A549 (cell line): ENCODE results near the gene CDC6. TPM values are rescaled to one million over a fixed set of nuclear protein-coding genes. Genes with fewer than 3 reads are reported as not detected.
A peak's percentile ranks its signal among the peaks of the same experiment; 100 is the strongest.

Experiments
- ATAC-seq, 2 experiments: fragments of 200-7000 bp in 1 of 2; fragments of >200 bp in 1 of 2; cut with Nextera tagmentation in 1 of 2; cut with Tn5 transposase in 1 of 2; 3 replicates each; pipeline versions ENCODE4 v1.8.0 to v1.9.1; 2018 to 2020; ENCODE audit warnings: mild to moderate bottlenecking in 1 of 2, moderate library complexity in 1 of 2
- CTCF ChIA-PET: fragments of 300-600 bp; sonication (Branson Sonifier 250); formaldehyde crosslinking; extraction: SDS; loops from one replicate; lab custom pipeline; 2021; ENCODE audit warnings: antibody characterized with exemption, inconsistent platforms; lab: Yijun Ruan, JAX
- POLR2A ChIA-PET: fragments of 350-600 bp; formaldehyde crosslinking; extraction: SDS; loops from one replicate; lab custom pipeline; 2021; ENCODE audit warnings: antibody characterized with exemption, inconsistent platforms; lab: Yijun Ruan, JAX
- DNase-seq, 2 experiments: peaks; one replicate each; pipeline versions ENCODE4 v3.0.0 to v3.0.0-alpha.2; 2011 to 2016; ENCODE audit warnings: low read depth in 1 of 2, low spot score in 1 of 2
- FAIRE-seq: peaks from 2 replicates; lab custom pipeline; 2011; peaks lifted over from hg19 to GRCh38; lab: Jason Lieb, UNC
- H3K27ac ChIP-seq, 2 experiments: fragments of >200 bp; sonication (Bioruptor Twin); formaldehyde crosslinking; 3 replicates each; pipeline ENCODE4 v1.5.1; 2016 to 2017
- H3K4me1 ChIP-seq: fragments of >200 bp; sonication (Bioruptor Twin); formaldehyde crosslinking; 3 replicates; pipeline ENCODE4 v1.6.1; 2016
- H3K4me2 ChIP-seq: fragments of >200 bp; sonication (Bioruptor Twin); formaldehyde crosslinking; 3 replicates; pipeline ENCODE4 v1.6.1; 2016
- H3K4me3 ChIP-seq: fragments of >200 bp; sonication (Bioruptor Twin); formaldehyde crosslinking; 3 replicates; pipeline ENCODE4 v1.5.1; 2016
- H3K9me3 ChIP-seq: fragments of >200 bp; sonication (Bioruptor Twin); formaldehyde crosslinking; 3 replicates; pipeline ENCODE4 v1.6.1; 2016
- CBX8 ChIP-seq: fragments of 200-600 bp; sonication (generic); IDR thresholded peaks from 2 replicates; pipeline ENCODE4 v1.6.1; 2016
- EHF ChIP-seq: fragments of 250-450 bp; sonication (Bioruptor Pico); IDR thresholded peaks from 2 replicates; pipeline ENCODE4 v1.5.0; 2020; ENCODE audit warnings: mild to moderate bottlenecking
- EP300 ChIP-seq, 2 experiments: fragments of >200 bp; sonication (Bioruptor Twin); formaldehyde crosslinking; IDR thresholded peaks; 2 replicates in 1 of 2; 3 replicates in 1 of 2; pipeline ENCODE4 v1.6.1; 2016 to 2017
- ESRRA ChIP-seq: fragments of 150-350 bp; IDR thresholded peaks from 2 replicates; pipeline ENCODE4 v1.6.1; 2014; ENCODE audit warnings: mild to moderate bottlenecking, low read length, borderline replicate concordance
- FOSB ChIP-seq: fragments of 250-450 bp; sonication (Bioruptor Pico); IDR thresholded peaks from 2 replicates; pipeline ENCODE4 v1.5.0; 2020; ENCODE audit warnings: mild to moderate bottlenecking, moderate library complexity
- FOSL2 ChIP-seq, 2 experiments: fragments of 450-650 bp in 1 of 2; fragments of >200 bp in 1 of 2; sonication (Bioruptor Twin) in 1 of 2; formaldehyde crosslinking; IDR thresholded peaks; 2 replicates each; pipeline versions ENCODE4 v1.5.0 to v1.6.1; 2016 to 2020; ENCODE audit warnings: mild to moderate bottlenecking in 1 of 2, moderate library complexity in 1 of 2
- FOXS1 ChIP-seq: fragments of 250-450 bp; sonication (Bioruptor Pico); IDR thresholded peaks from 2 replicates; pipeline ENCODE4 v1.5.0; 2020; ENCODE audit warnings: mild to moderate bottlenecking, moderate library complexity
- HDAC2 ChIP-seq: fragments of 200-600 bp; sonication (generic); IDR thresholded peaks from 2 replicates; pipeline ENCODE4 v1.6.1; 2016
- HEYL ChIP-seq: fragments of 250-450 bp; sonication (Bioruptor Pico); IDR thresholded peaks from 2 replicates; pipeline ENCODE4 v1.8.0; 2021; ENCODE audit warnings: mild to moderate bottlenecking, moderate library complexity
- HOXB5 ChIP-seq: fragments of 250-450 bp; sonication (Bioruptor Pico); IDR thresholded peaks from 2 replicates; pipeline ENCODE4 v1.5.0; 2020; ENCODE audit warnings: mild to moderate bottlenecking, moderate library complexity
- JUN ChIP-seq, 2 experiments: fragments of >200 bp; sonication (Bioruptor Twin); formaldehyde crosslinking; IDR thresholded peaks; 2 replicates in 1 of 2; 3 replicates in 1 of 2; pipeline ENCODE4 v1.6.1; 2016 to 2017
- JUNB ChIP-seq: fragments of >200 bp; sonication (Bioruptor Twin); formaldehyde crosslinking; IDR thresholded peaks from 2 replicates; pipeline ENCODE4 v1.6.1; 2016
- KDM5A ChIP-seq: fragments of 200-600 bp; sonication (generic); IDR thresholded peaks from 2 replicates; pipeline ENCODE4 v1.6.1; 2016; ENCODE audit warnings: antibody characterized with exemption, mild to moderate bottlenecking
- MYC ChIP-seq: IDR thresholded peaks from 2 replicates; pipeline ENCODE4 v1.6.1; 2012; ENCODE audit warnings: mild to moderate bottlenecking, inconsistent platforms, low read length, improper control_type of control experiment, borderline replicate concordance
- NFE2L2 ChIP-seq: fragments of 150-350 bp; conservative IDR thresholded peaks from 2 replicates; pipeline ENCODE4 v1.6.1; 2014; ENCODE audit warnings: low read length
- NPAS2 ChIP-seq: fragments of 250-450 bp; sonication (Bioruptor Pico); IDR thresholded peaks from 2 replicates; pipeline ENCODE4 v1.8.0; 2022; ENCODE audit warnings: mild to moderate bottlenecking, moderate library complexity, borderline replicate concordance
- POLR2A ChIP-seq: IDR thresholded peaks from 2 replicates; pipeline ENCODE4 v1.6.1; 2012; ENCODE audit warnings: mild to moderate bottlenecking, low read length
- RAD21 ChIP-seq, 2 experiments: fragments of >200 bp in 1 of 2; sonication (Bioruptor Twin) in 1 of 2; formaldehyde crosslinking in 1 of 2; IDR thresholded peaks in 1 of 2; conservative IDR thresholded peaks in 1 of 2; 2 replicates in 1 of 2; 3 replicates in 1 of 2; pipeline ENCODE4 v1.6.1; 2012 to 2018; ENCODE audit warnings: inconsistent platforms in 1 of 2
- RFX5 ChIP-seq: fragments of 450-650 bp; IDR thresholded peaks from 2 replicates; pipeline ENCODE4 v1.7.1; 2014; ENCODE audit warnings: antibody characterized with exemption, mild to moderate bottlenecking, moderate library complexity
- ZC3H11A ChIP-seq: fragments of 450-650 bp; IDR thresholded peaks from 2 replicates; pipeline ENCODE4 v1.6.1; 2014; ENCODE audit warnings: antibody characterized with exemption, mild to moderate bottlenecking
- ZNF302 ChIP-seq: fragments of 250-450 bp; sonication (Bioruptor Pico); IDR thresholded peaks from 2 replicates; pipeline ENCODE4 v1.9.0; 2021; ENCODE audit warnings: inconsistent platforms, mild to moderate bottlenecking, moderate library complexity
- WGBS: methylation state at CpG from one replicate; pipeline ENCODE4 v1.1.6; 2017; ENCODE audit errors: missing lambda C conversion rate; 5-methylcytosine and 5-hydroxymethylcytosine counted together
- polyA plus RNA-seq, 4 experiments: library from polyadenylated mRNA; depleted of rRNA in 3 of 4; stranded (reverse); fragments of >200 nt; fragmentation: RNase III in 1 of 4; extraction: RNeasy Plus Mini Kit Qiagen cat#74134 plus additional on column Dnase treatment in 1 of 4; gene quantifications; 2 replicates in 3 of 4; 3 replicates in 1 of 4; pipeline ENCODE4 v1.2.3, GENCODE V29; 2011 to 2017
- TF ChIP-seq, protein P1 (sequence below): IDR thresholded peaks from 2 replicates; pipeline ENCODE4 v1.6.1; 2012
- TF ChIP-seq, protein P2 (sequence below): fragments of 200-600 bp; sonication (generic); IDR thresholded peaks from 2 replicates; pipeline ENCODE4 v1.6.1; 2016; ENCODE audit warnings: antibody characterized with exemption, mild to moderate bottlenecking, moderate library complexity
- TF ChIP-seq, protein P3 (sequence below): IDR thresholded peaks from 2 replicates; pipeline ENCODE4 v1.6.1; 2012; ENCODE audit warnings: low read depth, borderline replicate concordance

The CDC6 gene
- polyA plus RNA-seq, 2 of the 4 experiments (the other 2 are of a cell fraction): 67.0 to 79.5 TPM

DNA sequence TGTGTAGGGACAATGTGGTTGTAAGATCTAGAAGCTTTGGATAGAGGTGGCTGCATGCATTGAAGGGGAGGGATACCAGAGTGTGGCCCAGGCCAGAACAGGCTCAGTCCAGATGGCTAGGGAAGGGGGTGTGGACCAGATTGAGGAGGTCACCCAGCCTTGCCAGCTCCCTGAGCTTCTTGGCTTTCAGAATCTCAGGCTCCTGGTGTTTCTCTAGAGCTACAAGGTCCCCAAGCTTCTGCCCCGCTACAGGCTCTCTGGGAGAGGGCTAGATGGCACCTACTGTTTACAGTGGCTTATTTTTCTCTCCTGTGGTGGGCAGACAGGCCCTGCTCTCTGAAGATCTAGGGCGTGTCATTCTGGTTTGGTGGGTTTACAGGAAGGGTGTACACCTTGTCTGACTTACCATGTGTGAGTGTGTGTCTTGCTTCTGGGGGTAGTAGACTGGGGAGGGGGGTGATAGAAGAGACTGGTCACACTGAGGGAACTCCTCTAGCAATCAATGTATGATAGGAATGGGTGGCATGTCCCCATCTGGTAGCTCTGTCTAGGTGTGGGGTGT is 22.4 kb downstream of the CDC6 start:
- Histone ChIP-seq H3K9me3 (no peaks in the 10 kb centered on the region), H3K4me3 (peak overlapping the region; percentile 50), H3K27ac (peak overlapping the region; percentile 95 to 97)
- ATAC-seq (0 out of 6 replicates have a peak, but pooled peaks of 1 of the 2 experiments have one; percentile 2), DNase-seq (no peak)
- WGBS: 93% methylated on average over 2 of the region's 2 CpGs
- POLR2A ChIA-PET: interaction anchor here (0.6 to 1.8 kb wide), 2 partner anchors 45 to 144 kb away, joined by 4 to 6 read pairs; no protein-coding TSS in a partner anchor
- TF ChIP-seq FOSB (CRISPR knock-in tag) (no peak), HEYL (no peak)
- TF ChIP-seq, all 56 proteins: peak for 0
- no peak for FAIRE-seq
- CTCF ChIA-PET: interaction anchor here (0.7 to 50.4 kb wide), 10 partner anchors 7 to 1357 kb away, joined by 3 to 2395 read pairs (median 3); partner anchors contain the start of genes CDC6, GJD3 and RARA
- peaks cover 86% of the 10 kb centered on the region for H3K4me1 ChIP-seq
- H3K4me2 ChIP-seq: peak overlapping the region; percentile 99

DNA sequence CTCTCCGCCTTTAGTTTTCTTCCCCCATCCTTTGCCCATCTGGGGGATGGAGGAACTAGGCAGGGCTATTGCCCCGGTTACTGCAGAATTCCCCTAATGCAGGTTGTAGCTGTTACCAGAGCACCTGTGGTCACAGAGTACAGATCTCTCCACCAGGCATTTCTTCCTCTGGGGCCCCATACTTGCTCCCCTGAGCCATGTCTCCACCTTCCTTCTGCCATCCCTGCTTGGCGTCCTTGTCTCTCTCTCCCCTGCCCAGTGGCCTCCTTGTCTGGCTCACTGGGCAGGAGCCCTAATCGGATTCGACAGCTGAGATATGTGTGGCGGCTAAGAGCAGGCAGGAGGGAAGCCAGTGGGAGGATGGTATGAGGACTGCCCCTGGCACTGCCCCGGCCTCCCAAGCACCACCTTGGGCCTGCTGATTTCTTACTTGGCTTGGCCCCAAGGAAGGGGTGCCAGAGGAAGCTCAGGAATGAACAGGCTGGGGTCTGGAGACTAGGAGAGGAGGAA is 23.3 kb downstream of the CDC6 start:
- WGBS: 86% methylated on average over 7 of the region's 7 CpGs
- no peak for TF ChIP-seq CBX8
- TF ChIP-seq HEYL: no peak
- no peak for TF ChIP-seq NFE2L2
- no peak for TF ChIP-seq NPAS2 (CRISPR knock-in tag)
- TF ChIP-seq, all 56 proteins: peak for 0
- Histone ChIP-seq H3K27ac (peak overlapping the region; percentile 95 to 97), H3K9me3 (no peaks in the 10 kb centered on the region), H3K4me1 (peaks cover 95% of the 10 kb centered on the region), H3K4me3 (no peak overlapping the region), H3K4me2 (peak overlapping the region; percentile 99)
- ChIA-PET CTCF (interaction anchor here (0.7 to 50.4 kb wide), 7 partner anchors 7 to 222 kb away, joined by 3 to 2395 read pairs (median 4); partner anchors contain the start of genes CDC6, GJD3 and RARA), POLR2A (interaction anchor here (0.7 to 1.8 kb wide), 2 partner anchors 44 to 92 kb away, joined by 4 to 6 read pairs; partner anchors contain the start of gene WIPF2)
- no peak for DNase-seq
- ATAC-seq: no peak
- FAIRE-seq: no peak

DNA sequence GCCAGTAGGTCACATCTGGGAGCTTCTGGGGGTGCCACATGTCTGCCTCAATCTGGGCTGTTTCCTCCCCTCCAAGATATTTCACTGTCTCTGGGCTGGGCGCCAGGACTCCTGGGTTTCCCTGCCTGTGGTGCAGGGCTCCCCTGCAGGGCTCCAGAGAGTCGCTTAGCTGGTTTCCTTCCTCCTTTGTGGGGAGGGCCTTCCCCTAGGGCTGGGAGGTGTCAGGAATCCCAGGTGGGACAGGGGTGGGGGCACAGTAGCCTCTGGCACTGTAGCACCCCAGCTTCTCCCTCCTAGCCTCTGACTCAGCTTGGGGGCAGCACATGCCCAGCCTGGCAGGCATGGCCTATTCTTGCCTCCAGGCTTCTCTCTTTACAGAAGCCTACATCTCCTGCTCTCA is 23.9 kb downstream of the CDC6 start:
- Histone ChIP-seq H3K4me2 (peak overlapping the region; percentile 99), H3K4me1 (peaks cover 95% of the 10 kb centered on the region), H3K27ac (peak overlapping the region; percentile 95 to 97), H3K9me3 (no peaks in the 10 kb centered on the region), H3K4me3 (no peak overlapping the region)
- CTCF ChIA-PET: interaction anchor here (0.8 to 50.4 kb wide), 6 partner anchors 7 to 222 kb away, joined by 3 to 2395 read pairs (median 536); partner anchors contain the start of genes CDC6, GJD3 and RARA
- POLR2A ChIA-PET: interaction anchor here (0.7 kb wide), 1 partner anchor 92 kb away, joined by 4 read pairs; the partner anchor contains the start of gene WIPF2
- TF ChIP-seq KDM5A: no peak
- no peak for TF ChIP-seq HDAC2
- TF ChIP-seq, protein P1, sequence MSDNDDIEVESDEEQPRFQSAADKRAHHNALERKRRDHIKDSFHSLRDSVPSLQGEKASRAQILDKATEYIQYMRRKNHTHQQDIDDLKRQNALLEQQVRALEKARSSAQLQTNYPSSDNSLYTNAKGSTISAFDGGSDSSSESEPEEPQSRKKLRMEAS: peak; percentile 76; the same call in 1 of the 2 replicates
- TF ChIP-seq JUNB: 0 out of 2 replicates have a peak, but pooled peaks have one; percentile 43
- TF ChIP-seq EHF: no peak
- peak in 1 of 2 experiments; percentile 32; a peak in 1 of 5 replicates for TF ChIP-seq JUN (IDR thresholded peaks at IDR 0.05)
- TF ChIP-seq FOSL2 (IDR thresholded peaks at IDR 0.05): peak; percentile 21; the same call in 1 of the 2 replicates
- TF ChIP-seq FOSL2 (CRISPR knock-in tag; IDR thresholded peaks at IDR 0.05): peak; percentile 26
- TF ChIP-seq EP300 (IDR thresholded peaks at IDR 0.05): peak; percentile 18 to 45; a peak in 2 of 5 replicates
- TF ChIP-seq, protein P2, sequence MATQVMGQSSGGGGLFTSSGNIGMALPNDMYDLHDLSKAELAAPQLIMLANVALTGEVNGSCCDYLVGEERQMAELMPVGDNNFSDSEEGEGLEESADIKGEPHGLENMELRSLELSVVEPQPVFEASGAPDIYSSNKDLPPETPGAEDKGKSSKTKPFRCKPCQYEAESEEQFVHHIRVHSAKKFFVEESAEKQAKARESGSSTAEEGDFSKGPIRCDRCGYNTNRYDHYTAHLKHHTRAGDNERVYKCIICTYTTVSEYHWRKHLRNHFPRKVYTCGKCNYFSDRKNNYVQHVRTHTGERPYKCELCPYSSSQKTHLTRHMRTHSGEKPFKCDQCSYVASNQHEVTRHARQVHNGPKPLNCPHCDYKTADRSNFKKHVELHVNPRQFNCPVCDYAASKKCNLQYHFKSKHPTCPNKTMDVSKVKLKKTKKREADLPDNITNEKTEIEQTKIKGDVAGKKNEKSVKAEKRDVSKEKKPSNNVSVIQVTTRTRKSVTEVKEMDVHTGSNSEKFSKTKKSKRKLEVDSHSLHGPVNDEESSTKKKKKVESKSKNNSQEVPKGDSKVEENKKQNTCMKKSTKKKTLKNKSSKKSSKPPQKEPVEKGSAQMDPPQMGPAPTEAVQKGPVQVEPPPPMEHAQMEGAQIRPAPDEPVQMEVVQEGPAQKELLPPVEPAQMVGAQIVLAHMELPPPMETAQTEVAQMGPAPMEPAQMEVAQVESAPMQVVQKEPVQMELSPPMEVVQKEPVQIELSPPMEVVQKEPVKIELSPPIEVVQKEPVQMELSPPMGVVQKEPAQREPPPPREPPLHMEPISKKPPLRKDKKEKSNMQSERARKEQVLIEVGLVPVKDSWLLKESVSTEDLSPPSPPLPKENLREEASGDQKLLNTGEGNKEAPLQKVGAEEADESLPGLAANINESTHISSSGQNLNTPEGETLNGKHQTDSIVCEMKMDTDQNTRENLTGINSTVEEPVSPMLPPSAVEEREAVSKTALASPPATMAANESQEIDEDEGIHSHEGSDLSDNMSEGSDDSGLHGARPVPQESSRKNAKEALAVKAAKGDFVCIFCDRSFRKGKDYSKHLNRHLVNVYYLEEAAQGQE: no peak
- TF ChIP-seq, protein P3, sequence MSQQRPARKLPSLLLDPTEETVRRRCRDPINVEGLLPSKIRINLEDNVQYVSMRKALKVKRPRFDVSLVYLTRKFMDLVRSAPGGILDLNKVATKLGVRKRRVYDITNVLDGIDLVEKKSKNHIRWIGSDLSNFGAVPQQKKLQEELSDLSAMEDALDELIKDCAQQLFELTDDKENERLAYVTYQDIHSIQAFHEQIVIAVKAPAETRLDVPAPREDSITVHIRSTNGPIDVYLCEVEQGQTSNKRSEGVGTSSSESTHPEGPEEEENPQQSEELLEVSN: peak; percentile 40; the same call in 1 of the 2 replicates
- no peak for TF ChIP-seq ESRRA
- TF ChIP-seq POLR2A: no peak
- no peak for TF ChIP-seq ZNF302
- no peak for TF ChIP-seq MYC
- TF ChIP-seq RFX5: no peak
- no peak for TF ChIP-seq NPAS2 (CRISPR knock-in tag)
- peak in 1 of 2 experiments; percentile 27; a peak in 2 of 5 replicates for TF ChIP-seq RAD21 (conservative IDR thresholded peaks at IDR 0.05 in 1 of 2, IDR thresholded peaks at IDR 0.05 in 1 of 2)
- no peak for TF ChIP-seq FOXS1
- no peak for TF ChIP-seq ZC3H11A
- TF ChIP-seq HOXB5 (CRISPR knock-in tag): no peak
- no peak for FAIRE-seq
- peak in 1 of 2 experiments; percentile 1; a peak in 1 of 6 replicates for ATAC-seq
- no peak for DNase-seq
- WGBS: 14% methylated on average over 2 of the region's 2 CpGs
